ENCODE results near the gene CITED2. TPM values are rescaled to one million over a fixed set of nuclear protein-coding genes. Genes with fewer than 3 reads are reported as not detected.
A peak's percentile ranks its signal among the peaks of the same experiment; 100 is the strongest.

Gene CITED2
- total RNA-seq, 1 donor from 2014 or later = 449 TPM

GRCh38 chr6:139409026-139409425 lies 34.6 kb upstream of the CITED2 start:
- H3K27ac Mint-ChIP-seq (ENCODE audit: unreplicated experiment) = peak overlapping the region; percentile 93
- no peak overlapping the region for H3K4me3 Mint-ChIP-seq (ENCODE audit: unreplicated experiment)
- no peaks in the 10 kb centered on the region for H4K20me1 ChIP-seq (ENCODE audit: insufficient read depth, low read length)
- DNase-seq (ENCODE audit: low read depth) (peak; percentile 98), FAIRE-seq (peak; percentile 32)
- peak overlapping the region; percentile 83 for H3K27ac ChIP-seq (ENCODE audit: low read depth, low read length)
- H3K36me3 ChIP-seq (ENCODE audit: insufficient read depth, low read length) = no peaks in the 10 kb centered on the region
- H3K27me3 Mint-ChIP-seq (ENCODE audit: low read depth, unreplicated experiment) = no peaks in the 10 kb centered on the region
- no peak overlapping the region for H2AFZ ChIP-seq (ENCODE audit: low read depth, low read length)
- no peaks in the 10 kb centered on the region for H3K9me3 Mint-ChIP-seq (ENCODE audit: unreplicated experiment)
- H3K79me2 ChIP-seq (ENCODE audit: insufficient read depth, low read length) = no peaks in the 10 kb centered on the region
- H3K4me2 ChIP-seq (ENCODE audit: low read length) = peak overlapping the region; percentile 69
- no peaks in the 10 kb centered on the region for H3K36me3 Mint-ChIP-seq (ENCODE audit: low read depth, unreplicated experiment)
- peaks cover 27% of the 10 kb centered on the region for H3K4me1 Mint-ChIP-seq (ENCODE audit: low read depth, unreplicated experiment)
- peak overlapping the region; percentile 79 for H3K9ac ChIP-seq (ENCODE audit: low read length)
- H3K27me3 ChIP-seq (ENCODE audit: insufficient read depth, low read length) = no peaks in the 10 kb centered on the region
- no peak for TF ChIP-seq EZH2 (IDR thresholded peaks at IDR 0.05; ENCODE audit: insufficient read depth, low read length)
- TF ChIP-seq CTCF (IDR thresholded peaks at IDR 0.05; ENCODE audit: insufficient read depth, low read depth, low read length) = no peak
- peaks cover 26% of the 10 kb centered on the region for H3K4me1 ChIP-seq (ENCODE audit: insufficient read depth, low read length)
- H3K4me3 ChIP-seq (ENCODE audit: insufficient read depth, low read depth, low read length) = no peak overlapping the region
- no peaks in the 10 kb centered on the region for H3K9me3 ChIP-seq (ENCODE audit: insufficient read depth, low read depth, low read length)

GRCh38 chr6:139407718-139408222 lies 33.3 kb upstream of the CITED2 start:
- H3K4me1 ChIP-seq (ENCODE audit: insufficient read depth, low read length) = peaks cover 33% of the 10 kb centered on the region
- H3K4me3 ChIP-seq (ENCODE audit: insufficient read depth, low read depth, low read length) = no peak overlapping the region
- H3K27ac ChIP-seq (ENCODE audit: low read depth, low read length) = peak overlapping the region; percentile 83
- H4K20me1 ChIP-seq (ENCODE audit: insufficient read depth, low read length) = no peaks in the 10 kb centered on the region
- Mint-ChIP-seq H3K27ac (ENCODE audit: unreplicated experiment) (peak overlapping the region; percentile 93), H3K4me3 (ENCODE audit: unreplicated experiment) (no peak overlapping the region), H3K27me3 (ENCODE audit: low read depth, unreplicated experiment) (no peaks in the 10 kb centered on the region), H3K36me3 (ENCODE audit: low read depth, unreplicated experiment) (no peaks in the 10 kb centered on the region), H3K4me1 (ENCODE audit: low read depth, unreplicated experiment) (peaks cover 37% of the 10 kb centered on the region), H3K9me3 (ENCODE audit: unreplicated experiment) (no peaks in the 10 kb centered on the region)
- peak overlapping the region; percentile 79 for H3K9ac ChIP-seq (ENCODE audit: low read length)
- H2AFZ ChIP-seq (ENCODE audit: low read depth, low read length) = no peak overlapping the region
- H3K36me3 ChIP-seq (ENCODE audit: insufficient read depth, low read length) = no peaks in the 10 kb centered on the region
- no peaks in the 10 kb centered on the region for H3K79me2 ChIP-seq (ENCODE audit: insufficient read depth, low read length)
- no peaks in the 10 kb centered on the region for H3K9me3 ChIP-seq (ENCODE audit: insufficient read depth, low read depth, low read length)
- FAIRE-seq (peak; percentile 98), DNase-seq (ENCODE audit: low read depth) (peak; percentile 100)
- peak overlapping the region; percentile 69 for H3K4me2 ChIP-seq (ENCODE audit: low read length)
- H3K27me3 ChIP-seq (ENCODE audit: insufficient read depth, low read length) = no peaks in the 10 kb centered on the region
- TF ChIP-seq CTCF (IDR thresholded peaks at IDR 0.05; ENCODE audit: insufficient read depth, low read depth, low read length) (no peak), EZH2 (IDR thresholded peaks at IDR 0.05; ENCODE audit: insufficient read depth, low read length) (no peak)

GRCh38 chr6:139406577-139407343 lies 32.3 kb upstream of the CITED2 start:
- Histone ChIP-seq H3K27ac (ENCODE audit: low read depth, low read length) (peak overlapping the region; percentile 83), H3K79me2 (ENCODE audit: insufficient read depth, low read length) (no peaks in the 10 kb centered on the region), H3K9ac (ENCODE audit: low read length) (peak overlapping the region; percentile 62), H3K36me3 (ENCODE audit: insufficient read depth, low read length) (no peaks in the 10 kb centered on the region), H2AFZ (ENCODE audit: low read depth, low read length) (no peak overlapping the region), H3K4me1 (ENCODE audit: insufficient read depth, low read length) (peaks cover 33% of the 10 kb centered on the region), H3K4me2 (ENCODE audit: low read length) (peak overlapping the region; percentile 14), H4K20me1 (ENCODE audit: insufficient read depth, low read length) (no peaks in the 10 kb centered on the region), H3K9me3 (ENCODE audit: insufficient read depth, low read depth, low read length) (no peaks in the 10 kb centered on the region), H3K27me3 (ENCODE audit: insufficient read depth, low read length) (no peaks in the 10 kb centered on the region), H3K4me3 (ENCODE audit: insufficient read depth, low read depth, low read length) (no peak overlapping the region)
- Mint-ChIP-seq H3K9me3 (ENCODE audit: unreplicated experiment) (no peaks in the 10 kb centered on the region), H3K4me1 (ENCODE audit: low read depth, unreplicated experiment) (peaks cover 38% of the 10 kb centered on the region), H3K27me3 (ENCODE audit: low read depth, unreplicated experiment) (no peaks in the 10 kb centered on the region), H3K27ac (ENCODE audit: unreplicated experiment) (peak overlapping the region; percentile 93), H3K36me3 (ENCODE audit: low read depth, unreplicated experiment) (no peaks in the 10 kb centered on the region), H3K4me3 (ENCODE audit: unreplicated experiment) (no peak overlapping the region)
- peak; percentile 25 for DNase-seq (ENCODE audit: low read depth)
- no peak for TF ChIP-seq EZH2 (IDR thresholded peaks at IDR 0.05; ENCODE audit: insufficient read depth, low read length)
- TF ChIP-seq CTCF (IDR thresholded peaks at IDR 0.05; ENCODE audit: insufficient read depth, low read depth, low read length) = no peak
- FAIRE-seq = no peak
